Measurements from ENCODE around the gene YAP1.

- TF ChIP-seq EZH2 (IDR thresholded peaks at IDR 0.05; ENCODE audit: insufficient read depth, poor library complexity, severe bottlenecking) = no peak
- no peak for TF ChIP-seq EZH2phosphoT487 (IDR thresholded peaks at IDR 0.05; ENCODE audit: insufficient read depth, low read depth)
Observed at GRCh38 chr11:102269927-102270326, 159.7 kb downstream of the YAP1 start.
